K562 (cell line): Measurements from ENCODE around the gene KIAA1614. TPM values are rescaled to one million over a fixed set of nuclear protein-coding genes. Genes with fewer than 3 reads are reported as not detected.

ENCODE experiments used
- ATAC-seq: fragments of 200-7000 bp; cut with Tn5 transposase; 3 replicates; pipeline ENCODE4 v1.9.1; 2020; ENCODE audit warnings: moderate library complexity
- BruUV-seq: library from RNA; stranded (reverse); fragments of 400-500 nt; replicated peaks from 2 replicates; lab custom pipeline; 2021; lab: Mats Ljungman, UMichigan
- CTCF ChIA-PET: fragments of 300-600 bp; formaldehyde crosslinking; extraction: SDS; loops from one replicate; lab custom pipeline; 2021; ENCODE audit warnings: low intra/inter-chr PET ratio; lab: Yijun Ruan, JAX
- POLR2A ChIA-PET: fragments of 300-600, 350-650 bp; sonication (Branson Sonifier 250); formaldehyde crosslinking; extraction: SDS; loops from one replicate; lab custom pipeline; 2021; ENCODE audit warnings: antibody characterized with exemption, inconsistent platforms; lab: Yijun Ruan, JAX
- DNase-seq, 4 experiments: peaks; one replicate each; pipeline versions ENCODE4 v3.0.0 to v3.0.0-alpha.2; 2011 to 2018; ENCODE audit warnings: low spot score in 3 of 4, mixed read lengths in 3 of 4; ENCODE audit errors: extremely low read depth in 1 of 4
- FAIRE-seq: peaks from 2 replicates; lab custom pipeline; 2011; peaks lifted over from hg19 to GRCh38; lab: Jason Lieb, UNC
- H2AFZ ChIP-seq: 2 replicates; pipeline ENCODE4 v1.6.0; 2011; ENCODE audit warnings: low read depth, low read length, control low read depth, inconsistent platforms
- H3K27ac ChIP-seq: fragments of 200-600 bp; 3 replicates; pipeline ENCODE4 v1.8.0; 2011; ENCODE audit warnings: low read depth, mild to moderate bottlenecking, control low read depth, inconsistent platforms, low read length, moderate library complexity, mixed read lengths; ENCODE audit errors: extremely low read depth
- H3K27me3 ChIP-seq, 2 experiments: fragments of 300-600 bp in 1 of 2; 2 replicates in 1 of 2; 3 replicates in 1 of 2; pipeline versions ENCODE4 v1.6.0 to v1.8.0; 2011; ENCODE audit warnings: inconsistent platforms in 2 of 2, low read length in 2 of 2, mild to moderate bottlenecking in 1 of 2, mixed read lengths in 1 of 2, moderate library complexity in 1 of 2; ENCODE audit not compliant: control insufficient read depth in 2 of 2, insufficient read depth in 2 of 2
- H3K36me3 ChIP-seq: fragments of 300-600 bp; 3 replicates; pipeline ENCODE4 v1.8.0; 2011; ENCODE audit warnings: mild to moderate bottlenecking, low read length, inconsistent platforms; ENCODE audit not compliant: control insufficient read depth, insufficient read depth
- H3K4me1 ChIP-seq, 2 experiments: fragments of 200-600 bp in 1 of 2; replicated peaks in 1 of 2; 2 replicates in 1 of 2; 3 replicates in 1 of 2; pipeline versions ENCODE4 v1.5.1 to v1.8.0; 2011; ENCODE audit warnings: inconsistent platforms in 2 of 2, low read length in 2 of 2, mild to moderate bottlenecking in 1 of 2, mixed read lengths in 1 of 2, moderate library complexity in 1 of 2; ENCODE audit not compliant: control insufficient read depth in 2 of 2, insufficient read depth in 2 of 2
- H3K4me2 ChIP-seq: 2 replicates; pipeline ENCODE4 v1.6.1; 2011; ENCODE audit warnings: low read length, control low read depth, inconsistent platforms, mixed read lengths; ENCODE audit not compliant: insufficient read depth
- H3K4me3 ChIP-seq: fragments of 200-600 bp; sonication (generic), shearing (Covaris generic); 2 replicates; pipeline ENCODE4 v1.5.1; 2016; ENCODE audit warnings: control low read depth, inconsistent platforms
- H3K79me2 ChIP-seq: fragments of 200-600 bp; 3 replicates; pipeline ENCODE4 v1.8.0; 2011; ENCODE audit warnings: low read length, inconsistent platforms; ENCODE audit not compliant: control insufficient read depth, insufficient read depth
- H3K9ac ChIP-seq, 2 experiments: 2 replicates each; pipeline versions ENCODE4 v1.6.0 to v1.6.1; 2011; ENCODE audit warnings: low read depth in 2 of 2, low read length in 2 of 2, control low read depth in 1 of 2, inconsistent platforms in 1 of 2, mild to moderate bottlenecking in 1 of 2, mixed read lengths in 1 of 2; ENCODE audit not compliant: insufficient read depth in 1 of 2
- H3K9me1 ChIP-seq: one replicate; pipeline ENCODE4 v1.6.0; 2011; ENCODE audit warnings: inconsistent platforms, mild to moderate bottlenecking, low read length, moderate library complexity; ENCODE audit not compliant: control insufficient read depth, insufficient read depth
- H3K9me3 ChIP-seq: replicated peaks from 2 replicates; pipeline ENCODE4 v1.5.1; 2011; ENCODE audit warnings: low read depth, low read length, inconsistent platforms; ENCODE audit not compliant: control insufficient read depth, insufficient read depth
- H4K20me1 ChIP-seq: replicated peaks from 2 replicates; pipeline ENCODE4 v1.6.1; 2011; ENCODE audit warnings: low read length, inconsistent platforms, mixed read lengths; ENCODE audit not compliant: control insufficient read depth, insufficient read depth
- BRD4 ChIP-seq: fragments of 200-600 bp; sonication (generic); IDR thresholded peaks from 2 replicates; pipeline ENCODE4 v1.6.1; 2017; ENCODE audit warnings: inconsistent platforms
- DMBX1 ChIP-seq: fragments of 250-450 bp; sonication (Bioruptor Pico); IDR thresholded peaks from 2 replicates; pipeline ENCODE4 v1.8.0; 2022; ENCODE audit warnings: inconsistent platforms, mild to moderate bottlenecking, moderate library complexity, borderline replicate concordance
- ELF4 ChIP-seq: fragments of 450-650 bp; formaldehyde crosslinking; IDR thresholded peaks from 2 replicates; pipeline ENCODE4 v1.4.0; 2022; ENCODE audit warnings: missing genetic modification characterization
- HNRNPL ChIP-seq: fragments of 200-400 bp; formaldehyde crosslinking; IDR thresholded peaks from 2 replicates; pipeline ENCODE4 v1.6.1; 2017; ENCODE audit warnings: low read depth, mild to moderate bottlenecking, low read length
- NFXL1 ChIP-seq: fragments of 450-650 bp; formaldehyde crosslinking; IDR thresholded peaks from 2 replicates; pipeline ENCODE4 v1.4.0; 2021; ENCODE audit warnings: mild to moderate bottlenecking
- TCF7 ChIP-seq: sonication (generic); IDR thresholded peaks from 2 replicates; pipeline ENCODE4 v1.6.1; 2016; ENCODE audit warnings: antibody characterized with exemption, borderline replicate concordance
- ZFPM2 ChIP-seq: fragments of 250-450 bp; sonication (Bioruptor Pico); IDR thresholded peaks from 2 replicates; pipeline ENCODE4 v1.5.1; 2022; ENCODE audit warnings: mild to moderate bottlenecking
- ZNF263 ChIP-seq: sonication (generic); formaldehyde crosslinking; IDR thresholded peaks from 2 replicates; pipeline ENCODE4 v1.8.0; 2022; ENCODE audit warnings: mild to moderate bottlenecking, missing genetic modification reagents, borderline replicate concordance
- WGBS: fragments of 100-300 bp; shearing (Covaris generic); methylation state at CpG from one replicate; pipeline ENCODE4 v1.1.6; 2016; ENCODE audit warnings: low coverage, mixed read lengths; ENCODE audit not compliant: insufficient coverage; ENCODE audit errors: missing lambda C conversion rate; 5-methylcytosine and 5-hydroxymethylcytosine counted together
- in situ Hi-C: fragments of 300-500 bp; cut with MboI; formaldehyde crosslinking; loops from 4 replicates; pipeline ENCODE4 v1.15.0; 2018; ENCODE audit warnings: inconsistent platforms, mixed read lengths
- intact Hi-C: fragments of 100-400 bp; cut with micrococcal nuclease; formaldehyde crosslinking; loops from 2 replicates; pipeline ENCODE4 v1.14.2; 2022
- polyA plus RNA-seq, 8 experiments: library from polyadenylated mRNA; depleted of rRNA in 4 of 8; stranded (reverse) in 5 of 8; unstranded in 3 of 8; fragments of >200 nt; fragmentation: Nextera tagmentation in 2 of 8; fragmentation: Illumina TruSeq in 1 of 8; extraction: Ambion mirVana in 2 of 8; extraction: Trizol in 1 of 8; gene quantifications; 2 replicates each; pipeline versions ENCODE4 v1.2.1 to v1.2.3, GENCODE V29; 2011 to 2014; ENCODE audit warnings: inconsistent platforms in 1 of 8, missing spikeins in 1 of 8
- total RNA-seq, 7 experiments: library from RNA; depleted of rRNA in 6 of 7; stranded (reverse); fragments of >200 nt in 6 of 7; fragmentation: Illumina TruSeq in 2 of 7; extraction: Trizol in 2 of 7; gene quantifications; 2 replicates each; pipeline versions ENCODE4 v1.2.1 to v1.2.3, GENCODE V29; 2011 to 2021; ENCODE audit warnings: low replicate concordance in 1 of 7
- TF ChIP-seq, protein P1 (sequence below): fragments of 450-650 bp; IDR thresholded peaks from 2 replicates; pipeline ENCODE4 v1.6.1; 2017; ENCODE audit warnings: mild to moderate bottlenecking, moderate library complexity
- TF ChIP-seq, protein P2 (sequence below): fragments of 250-450 bp; sonication (Bioruptor Pico); IDR thresholded peaks from 2 replicates; pipeline ENCODE4 v1.8.0; 2022; ENCODE audit warnings: moderate library complexity, mild to moderate bottlenecking, inconsistent platforms
- TF ChIP-seq, protein P3 (sequence below): fragments of 450-650 bp; conservative IDR thresholded peaks from 2 replicates; pipeline ENCODE4 v1.6.1; 2016; ENCODE audit warnings: missing genetic modification characterization, low read depth, mild to moderate bottlenecking, control low read depth, missing compliant biosample characterization
- TF ChIP-seq, protein P4 (sequence below): sonication (generic); formaldehyde crosslinking; IDR thresholded peaks from 2 replicates; pipeline ENCODE4 v1.8.0; 2022; ENCODE audit warnings: missing genetic modification reagents, mild to moderate bottlenecking, moderate library complexity, borderline replicate concordance

Gene KIAA1614
- total and polyA plus RNA-seq, 9 of the 15 experiments (the other 6 are each of a cell fraction or from before 2014, with no cell fraction given), result 0.01 to 1.1 (median 0.15) TPM; not detected in 1

DNA sequence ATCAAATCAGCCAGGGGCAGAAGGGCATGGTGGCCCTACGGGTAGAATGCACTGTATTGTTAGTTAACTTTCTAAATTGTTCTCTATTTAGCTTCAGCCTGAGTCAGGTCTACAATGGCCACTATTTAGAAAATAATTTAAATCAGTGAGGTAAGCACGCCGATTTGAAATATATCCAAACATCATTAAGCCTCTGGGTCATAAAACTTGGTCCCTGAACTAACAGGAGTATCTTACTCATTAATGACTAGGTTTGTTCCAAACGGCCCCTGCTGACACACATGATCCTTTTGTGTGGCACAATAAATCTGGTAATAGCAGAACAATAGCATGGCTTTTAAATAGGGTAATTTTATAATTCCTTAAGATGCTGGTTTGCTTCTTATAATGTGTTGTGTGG, 61.5 kb downstream of the KIAA1614 start:
- peaks cover 3 to 11% of the 10 kb centered on the region in 2 experiments; a peak in 4 of 5 replicates for H3K4me1 ChIP-seq
- H3K4me2 ChIP-seq, result no peak overlapping the region
- H3K4me3 ChIP-seq, result no peak overlapping the region
- WGBS, result 69% methylated on average over 4 of the region's 4 CpGs
- H4K20me1 ChIP-seq, result peaks cover 14% of the 10 kb centered on the region
- ChIA-PET CTCF (no interaction called here), POLR2A (no interaction called here)
- peaks cover 76% of the 10 kb centered on the region for H3K36me3 ChIP-seq
- H3K27ac ChIP-seq, result no peak overlapping the region
- intact Hi-C loops, result no loop called here
- no peak for TF ChIP-seq ZNF263 (CRISPR knock-in tag)
- no peaks in the 10 kb centered on the region for H3K79me2 ChIP-seq
- no TSS peak for BruUV-seq
- no peak overlapping the region for H2AFZ ChIP-seq
- ATAC-seq (no peak), DNase-seq (no peak), FAIRE-seq (no peak)
- H3K9ac ChIP-seq, result no peak overlapping the region
- no peaks in the 10 kb centered on the region for H3K27me3 ChIP-seq
- H3K9me1 ChIP-seq, result no peaks in the 10 kb centered on the region
- in situ Hi-C loops, result no loop called here
- H3K9me3 ChIP-seq, result no peaks in the 10 kb centered on the region

DNA sequence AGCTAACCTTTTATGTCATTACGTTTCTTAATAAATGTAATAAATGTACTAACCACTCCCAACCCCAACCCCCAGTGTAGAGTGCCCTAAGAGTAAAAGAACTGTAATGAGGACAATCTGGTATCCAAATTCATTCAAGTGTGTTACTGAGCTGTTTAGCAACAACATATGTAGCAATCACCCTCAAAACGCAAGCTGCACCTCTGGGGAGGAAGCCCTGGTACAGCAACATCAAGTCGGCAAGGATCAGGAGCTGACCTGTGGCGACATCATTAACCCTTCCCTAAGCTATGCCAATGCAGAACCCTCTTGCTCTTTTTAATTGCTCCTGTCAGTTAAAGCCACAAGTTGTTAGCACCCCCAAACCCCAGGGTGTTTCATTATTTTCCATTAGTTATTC, 62.9 kb downstream of the KIAA1614 start:
- ATAC-seq (no peak), DNase-seq (no peak), FAIRE-seq (no peak)
- Histone ChIP-seq H3K4me1 (peaks cover 0 to 10% of the 10 kb centered on the region in 2 experiments; a peak in 3 of 5 replicates), H3K9me1 (no peaks in the 10 kb centered on the region), H3K4me3 (no peak overlapping the region), H3K9me3 (no peaks in the 10 kb centered on the region), H2AFZ (no peak overlapping the region), H3K27ac (no peak overlapping the region), H3K9ac (no peak overlapping the region), H3K79me2 (no peaks in the 10 kb centered on the region), H3K36me3 (peaks cover 68% of the 10 kb centered on the region), H3K4me2 (no peak overlapping the region), H3K27me3 (no peaks in the 10 kb centered on the region), H4K20me1 (peaks cover 6% of the 10 kb centered on the region)
- ChIA-PET CTCF (no interaction called here), POLR2A (interaction anchor here (0.9 to 2.6 kb wide), 4 partner anchors 9 to 47 kb away, joined by 4 to 11 read pairs (median 6); no protein-coding TSS in a partner anchor)
- in situ Hi-C loops, result no loop called here
- 89% methylated on average over 4 of the region's 4 CpGs for WGBS
- BruUV-seq, result no TSS peak
- intact Hi-C loops, result no loop called here
- TF ChIP-seq BRD4 (no peak), DMBX1 (CRISPR knock-in tag) (no peak), HNRNPL (no peak), NFXL1 (CRISPR knock-in tag) (no peak), ZFPM2 (CRISPR knock-in tag) (no peak), TCF7 (no peak), ELF4 (CRISPR knock-in tag) (no peak)
- TF ChIP-seq, protein P1, sequence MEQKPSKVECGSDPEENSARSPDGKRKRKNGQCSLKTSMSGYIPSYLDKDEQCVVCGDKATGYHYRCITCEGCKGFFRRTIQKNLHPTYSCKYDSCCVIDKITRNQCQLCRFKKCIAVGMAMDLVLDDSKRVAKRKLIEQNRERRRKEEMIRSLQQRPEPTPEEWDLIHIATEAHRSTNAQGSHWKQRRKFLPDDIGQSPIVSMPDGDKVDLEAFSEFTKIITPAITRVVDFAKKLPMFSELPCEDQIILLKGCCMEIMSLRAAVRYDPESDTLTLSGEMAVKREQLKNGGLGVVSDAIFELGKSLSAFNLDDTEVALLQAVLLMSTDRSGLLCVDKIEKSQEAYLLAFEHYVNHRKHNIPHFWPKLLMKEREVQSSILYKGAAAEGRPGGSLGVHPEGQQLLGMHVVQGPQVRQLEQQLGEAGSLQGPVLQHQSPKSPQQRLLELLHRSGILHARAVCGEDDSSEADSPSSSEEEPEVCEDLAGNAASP, result no peak
- TF ChIP-seq, protein P2, sequence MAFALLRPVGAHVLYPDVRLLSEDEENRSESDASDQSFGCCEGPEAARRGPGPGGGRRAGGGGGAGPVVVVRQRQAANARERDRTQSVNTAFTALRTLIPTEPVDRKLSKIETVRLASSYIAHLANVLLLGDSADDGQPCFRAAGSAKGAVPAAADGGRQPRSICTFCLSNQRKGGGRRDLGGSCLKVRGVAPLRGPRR (CRISPR knock-in tag), result no peak
- TF ChIP-seq, protein P3, sequence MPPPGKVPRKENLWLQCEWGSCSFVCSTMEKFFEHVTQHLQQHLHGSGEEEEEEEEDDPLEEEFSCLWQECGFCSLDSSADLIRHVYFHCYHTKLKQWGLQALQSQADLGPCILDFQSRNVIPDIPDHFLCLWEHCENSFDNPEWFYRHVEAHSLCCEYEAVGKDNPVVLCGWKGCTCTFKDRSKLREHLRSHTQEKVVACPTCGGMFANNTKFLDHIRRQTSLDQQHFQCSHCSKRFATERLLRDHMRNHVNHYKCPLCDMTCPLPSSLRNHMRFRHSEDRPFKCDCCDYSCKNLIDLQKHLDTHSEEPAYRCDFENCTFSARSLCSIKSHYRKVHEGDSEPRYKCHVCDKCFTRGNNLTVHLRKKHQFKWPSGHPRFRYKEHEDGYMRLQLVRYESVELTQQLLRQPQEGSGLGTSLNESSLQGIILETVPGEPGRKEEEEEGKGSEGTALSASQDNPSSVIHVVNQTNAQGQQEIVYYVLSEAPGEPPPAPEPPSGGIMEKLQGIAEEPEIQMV, result no peak
- TF ChIP-seq, protein P4, sequence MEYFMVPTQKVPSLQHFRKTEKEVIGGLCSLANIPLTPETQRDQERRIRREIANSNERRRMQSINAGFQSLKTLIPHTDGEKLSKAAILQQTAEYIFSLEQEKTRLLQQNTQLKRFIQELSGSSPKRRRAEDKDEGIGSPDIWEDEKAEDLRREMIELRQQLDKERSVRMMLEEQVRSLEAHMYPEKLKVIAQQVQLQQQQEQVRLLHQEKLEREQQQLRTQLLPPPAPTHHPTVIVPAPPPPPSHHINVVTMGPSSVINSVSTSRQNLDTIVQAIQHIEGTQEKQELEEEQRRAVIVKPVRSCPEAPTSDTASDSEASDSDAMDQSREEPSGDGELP (CRISPR knock-in tag), result no peak
